Measurements from ENCODE around the gene TNFRSF19. TPM values are rescaled to one million over a fixed set of nuclear protein-coding genes. Genes with fewer than 3 reads are reported as not detected.

Gene TNFRSF19
- polyA plus RNA-seq, 1 donor = 6.8 TPM

GRCh38 chr13:23695711-23696464 is 125.7 kb downstream of the TNFRSF19 start:
- Histone ChIP-seq H3K4me1 (ENCODE audit: control insufficient read depth, insufficient read depth, low read length) (no peaks in the 10 kb centered on the region), H3K27ac (ENCODE audit: low read length) (no peak overlapping the region), H3K9me3 (ENCODE audit: control insufficient read depth, low read depth, low read length) (peaks cover 9% of the 10 kb centered on the region), H3K36me3 (ENCODE audit: control insufficient read depth, insufficient read depth, low read length) (no peaks in the 10 kb centered on the region), H3K4me3 (ENCODE audit: low read length) (no peak overlapping the region), H3K27me3 (ENCODE audit: control insufficient read depth, insufficient read depth, low read length) (peaks cover 6% of the 10 kb centered on the region)
- DNase-seq = peak in 1 of 2 donors; percentile 34
- no CpG with 5 or more reads among the region's 46 CpGs for WGBS (ENCODE audit: insufficient coverage, low lambda C conversion rate)

- no peak for DNase-seq
- peaks cover 6% of the 10 kb centered on the region for H3K27me3 ChIP-seq (ENCODE audit: control insufficient read depth, insufficient read depth, low read length)
- H3K36me3 ChIP-seq (ENCODE audit: control insufficient read depth, insufficient read depth, low read length) = no peaks in the 10 kb centered on the region
- H3K9me3 ChIP-seq (ENCODE audit: control insufficient read depth, low read depth, low read length) = peaks cover 9% of the 10 kb centered on the region
- no peak overlapping the region for H3K27ac ChIP-seq (ENCODE audit: low read length)
- H3K4me1 ChIP-seq (ENCODE audit: control insufficient read depth, insufficient read depth, low read length) = no peaks in the 10 kb centered on the region
- no CpG with 5 or more reads among the region's 5 CpGs for WGBS (ENCODE audit: insufficient coverage, low lambda C conversion rate)
- no peak overlapping the region for H3K4me3 ChIP-seq (ENCODE audit: low read length)
Measured at GRCh38 chr13:23696610-23697009, 126.4 kb downstream of the TNFRSF19 start.

DNA sequence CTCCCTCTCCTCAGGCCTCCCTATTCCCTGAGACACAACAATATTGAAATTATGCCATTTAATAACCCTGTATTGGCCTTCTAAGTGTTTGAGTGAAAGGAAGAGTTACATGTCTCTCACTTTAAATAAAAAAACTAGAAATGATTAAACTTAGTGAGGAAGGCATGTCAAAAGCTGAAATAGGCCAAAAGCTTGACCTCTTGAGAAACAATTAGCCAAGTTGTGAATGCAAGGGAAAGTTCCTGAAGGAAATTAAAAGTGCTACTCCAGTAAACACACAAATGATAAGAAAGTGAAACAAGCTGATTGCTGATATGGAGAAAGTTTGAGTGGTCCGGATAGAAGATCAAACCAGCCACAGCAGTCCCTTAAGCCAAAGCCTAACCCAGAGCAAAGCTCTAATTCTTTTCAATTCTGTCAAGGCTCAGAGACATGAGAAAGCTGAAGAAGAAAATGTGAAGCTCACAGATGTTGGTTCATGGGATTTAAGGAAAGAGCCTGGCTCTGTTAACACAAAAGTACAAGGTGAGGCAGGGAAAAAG is 127.6 kb downstream of the TNFRSF19 start:
- no peak overlapping the region for H3K27ac ChIP-seq (ENCODE audit: low read length)
- no peaks in the 10 kb centered on the region for H3K4me1 ChIP-seq (ENCODE audit: control insufficient read depth, insufficient read depth, low read length)
- no CpG with 5 or more reads among the region's 1 CpG for WGBS (ENCODE audit: insufficient coverage, low lambda C conversion rate)
- DNase-seq = no peak
- no peak overlapping the region for H3K4me3 ChIP-seq (ENCODE audit: low read length)
- peaks cover 9% of the 10 kb centered on the region for H3K9me3 ChIP-seq (ENCODE audit: control insufficient read depth, low read depth, low read length)
- H3K27me3 ChIP-seq (ENCODE audit: control insufficient read depth, insufficient read depth, low read length) = peaks cover 6% of the 10 kb centered on the region
- H3K36me3 ChIP-seq (ENCODE audit: control insufficient read depth, insufficient read depth, low read length) = no peaks in the 10 kb centered on the region

DNA sequence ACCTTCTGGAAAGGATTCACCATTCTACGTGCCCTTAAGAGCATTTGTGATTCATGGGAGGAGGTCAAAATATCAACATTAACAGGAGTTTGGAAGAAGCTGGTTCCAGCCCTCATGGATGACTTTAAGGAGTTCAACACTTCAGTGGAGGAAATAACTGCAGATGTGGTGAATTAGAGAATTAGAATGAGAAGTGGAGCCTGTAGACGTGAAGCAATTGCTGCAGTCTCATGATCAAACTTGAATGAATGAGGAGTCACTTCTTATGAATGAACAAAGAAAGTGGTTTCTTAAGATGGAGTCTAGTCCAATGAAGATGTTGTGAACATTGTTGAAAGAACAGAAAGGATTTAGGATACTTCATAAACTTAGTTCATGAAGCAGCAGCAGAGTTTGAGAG is 129.1 kb downstream of the TNFRSF19 start:
- WGBS (ENCODE audit: insufficient coverage, low lambda C conversion rate) = 100% methylated on average over 1 of the region's 2 CpGs
- peaks cover 9% of the 10 kb centered on the region for H3K9me3 ChIP-seq (ENCODE audit: control insufficient read depth, low read depth, low read length)
- H3K4me3 ChIP-seq (ENCODE audit: low read length) = no peak overlapping the region
- DNase-seq = no peak
- H3K27me3 ChIP-seq (ENCODE audit: control insufficient read depth, insufficient read depth, low read length) = peaks cover 6% of the 10 kb centered on the region
- no peaks in the 10 kb centered on the region for H3K36me3 ChIP-seq (ENCODE audit: control insufficient read depth, insufficient read depth, low read length)
- H3K27ac ChIP-seq (ENCODE audit: low read length) = no peak overlapping the region
- H3K4me1 ChIP-seq (ENCODE audit: control insufficient read depth, insufficient read depth, low read length) = no peaks in the 10 kb centered on the region

DNA sequence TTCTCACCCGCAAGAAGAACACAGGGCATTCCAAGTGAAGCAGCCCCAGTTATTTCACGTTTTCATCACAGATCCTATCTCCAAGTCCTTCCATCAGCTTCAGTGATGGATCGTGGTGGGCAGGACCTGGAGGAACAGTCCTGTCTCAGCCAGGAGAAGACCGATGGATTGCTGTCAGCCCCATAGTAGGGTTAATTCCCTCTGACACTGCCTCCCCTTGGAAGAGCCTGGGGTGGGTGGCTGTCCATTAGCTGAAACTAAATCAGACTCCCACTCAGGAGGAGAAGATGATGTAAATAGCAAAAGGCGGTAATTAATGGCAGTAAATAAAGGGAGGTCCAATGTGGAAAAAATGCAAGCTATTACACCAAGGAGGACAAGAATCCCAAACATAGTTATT is 131.0 kb downstream of the TNFRSF19 start:
- no peaks in the 10 kb centered on the region for H3K27me3 ChIP-seq (ENCODE audit: control insufficient read depth, insufficient read depth, low read length)
- H3K9me3 ChIP-seq (ENCODE audit: control insufficient read depth, low read depth, low read length) = no peaks in the 10 kb centered on the region
- no peak overlapping the region for H3K4me3 ChIP-seq (ENCODE audit: low read length)
- no CpG with 5 or more reads among the region's 5 CpGs for WGBS (ENCODE audit: insufficient coverage, low lambda C conversion rate)
- DNase-seq = no peak
- no peaks in the 10 kb centered on the region for H3K4me1 ChIP-seq (ENCODE audit: control insufficient read depth, insufficient read depth, low read length)
- no peaks in the 10 kb centered on the region for H3K36me3 ChIP-seq (ENCODE audit: control insufficient read depth, insufficient read depth, low read length)
- H3K27ac ChIP-seq (ENCODE audit: low read length) = no peak overlapping the region

- DNase-seq = no peak
- Histone ChIP-seq H3K9me3 (ENCODE audit: control insufficient read depth, low read depth, low read length) (no peaks in the 10 kb centered on the region), H3K27me3 (ENCODE audit: control insufficient read depth, insufficient read depth, low read length) (no peaks in the 10 kb centered on the region), H3K4me3 (ENCODE audit: low read length) (no peak overlapping the region), H3K36me3 (ENCODE audit: control insufficient read depth, insufficient read depth, low read length) (no peaks in the 10 kb centered on the region), H3K4me1 (ENCODE audit: control insufficient read depth, insufficient read depth, low read length) (no peaks in the 10 kb centered on the region), H3K27ac (ENCODE audit: low read length) (no peak overlapping the region)
- 93% methylated on average over 3 of the region's 12 CpGs for WGBS (ENCODE audit: insufficient coverage, low lambda C conversion rate)
Measured at GRCh38 chr13:23701636-23702035, 131.4 kb downstream of the TNFRSF19 start.

DNA sequence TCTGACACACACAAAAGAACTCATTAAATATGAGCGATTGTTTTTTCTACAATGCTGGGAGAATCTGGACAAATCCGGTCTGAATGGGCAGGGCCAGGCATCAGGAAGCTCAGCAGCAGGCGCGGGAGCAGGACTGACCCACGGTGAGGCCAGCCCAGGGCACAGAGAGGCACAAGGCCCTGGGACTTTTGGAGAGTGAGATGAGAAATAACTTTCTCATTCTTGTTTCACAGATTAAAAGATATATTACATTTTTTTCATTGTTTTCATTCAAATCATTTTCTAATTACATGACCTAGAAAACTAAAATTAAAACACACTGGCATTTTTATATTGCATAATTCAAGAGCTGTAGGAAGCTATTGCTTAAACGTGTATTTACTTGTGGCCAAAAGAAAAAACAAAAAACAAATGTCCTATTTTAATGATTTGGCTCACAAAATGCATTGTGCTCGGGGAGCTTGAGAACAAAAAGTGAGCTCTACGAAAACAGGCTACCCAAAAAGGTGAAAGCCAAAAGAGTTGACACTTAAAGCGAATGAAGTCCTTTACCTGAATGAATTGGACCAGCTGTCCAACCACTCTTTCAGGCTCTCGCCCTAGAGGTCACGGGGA is 133.1 kb downstream of the TNFRSF19 start:
- H3K4me1 ChIP-seq (ENCODE audit: control insufficient read depth, insufficient read depth, low read length) = no peaks in the 10 kb centered on the region
- WGBS (ENCODE audit: insufficient coverage, low lambda C conversion rate) = 100% methylated on average over 1 of the region's 11 CpGs
- no peaks in the 10 kb centered on the region for H3K27me3 ChIP-seq (ENCODE audit: control insufficient read depth, insufficient read depth, low read length)
- H3K27ac ChIP-seq (ENCODE audit: low read length) = no peak overlapping the region
- no peaks in the 10 kb centered on the region for H3K36me3 ChIP-seq (ENCODE audit: control insufficient read depth, insufficient read depth, low read length)
- no peak overlapping the region for H3K4me3 ChIP-seq (ENCODE audit: low read length)
- H3K9me3 ChIP-seq (ENCODE audit: control insufficient read depth, low read depth, low read length) = no peaks in the 10 kb centered on the region
- DNase-seq = no peak

DNA sequence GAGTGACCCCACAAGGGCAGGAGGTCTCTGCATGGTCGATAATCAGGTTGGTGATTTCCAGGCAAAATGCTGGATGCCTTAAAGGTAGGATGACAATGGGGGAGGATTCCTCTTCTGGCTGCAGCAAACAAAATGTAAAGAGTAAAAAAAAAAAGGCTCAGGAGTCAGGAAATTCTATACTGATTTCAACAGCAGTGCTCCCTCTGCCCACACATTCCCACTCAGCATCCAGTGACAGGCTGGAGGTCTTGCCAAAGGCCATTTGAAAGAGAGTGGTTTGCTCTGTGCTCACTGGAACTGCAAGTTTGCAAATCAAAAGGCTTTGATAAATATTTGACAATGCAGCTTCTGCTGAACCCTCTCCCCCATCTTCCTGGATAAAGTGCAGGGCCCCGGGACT is 135.4 kb downstream of the TNFRSF19 start:
- H3K9me3 ChIP-seq (ENCODE audit: control insufficient read depth, low read depth, low read length) = no peaks in the 10 kb centered on the region
- no CpG with 5 or more reads among the region's 2 CpGs for WGBS (ENCODE audit: insufficient coverage, low lambda C conversion rate)

GRCh38 chr13:23707674-23708073 is 137.5 kb downstream of the TNFRSF19 start:
- DNase-seq = no peak
- no peaks in the 10 kb centered on the region for H3K4me1 ChIP-seq (ENCODE audit: control insufficient read depth, insufficient read depth, low read length)
- H3K27ac ChIP-seq (ENCODE audit: low read length) = no peak overlapping the region
- 100% methylated on average over 2 of the region's 3 CpGs for WGBS (ENCODE audit: insufficient coverage, low lambda C conversion rate)
- H3K36me3 ChIP-seq (ENCODE audit: control insufficient read depth, insufficient read depth, low read length) = no peaks in the 10 kb centered on the region
- H3K9me3 ChIP-seq (ENCODE audit: control insufficient read depth, low read depth, low read length) = no peaks in the 10 kb centered on the region
- H3K27me3 ChIP-seq (ENCODE audit: control insufficient read depth, insufficient read depth, low read length) = no peaks in the 10 kb centered on the region
- H3K4me3 ChIP-seq (ENCODE audit: low read length) = no peak overlapping the region

More for the DNA sequence above, 135.4 kb downstream of the TNFRSF19 start:
- no peaks in the 10 kb centered on the region for H3K4me1 ChIP-seq (ENCODE audit: control insufficient read depth, insufficient read depth, low read length)
- H3K27me3 ChIP-seq (ENCODE audit: control insufficient read depth, insufficient read depth, low read length) = no peaks in the 10 kb centered on the region
- no peaks in the 10 kb centered on the region for H3K36me3 ChIP-seq (ENCODE audit: control insufficient read depth, insufficient read depth, low read length)
- DNase-seq = no peak
- no peak overlapping the region for H3K4me3 ChIP-seq (ENCODE audit: low read length)
- H3K27ac ChIP-seq (ENCODE audit: low read length) = no peak overlapping the region

GRCh38 chr13:23709536-23709935 is 139.3 kb downstream of the TNFRSF19 start:
- Histone ChIP-seq H3K36me3 (ENCODE audit: control insufficient read depth, insufficient read depth, low read length) (no peaks in the 10 kb centered on the region), H3K9me3 (ENCODE audit: control insufficient read depth, low read depth, low read length) (no peaks in the 10 kb centered on the region), H3K27ac (ENCODE audit: low read length) (no peak overlapping the region), H3K4me3 (ENCODE audit: low read length) (no peak overlapping the region), H3K4me1 (ENCODE audit: control insufficient read depth, insufficient read depth, low read length) (no peaks in the 10 kb centered on the region), H3K27me3 (ENCODE audit: control insufficient read depth, insufficient read depth, low read length) (no peaks in the 10 kb centered on the region)
- DNase-seq = no peak
- WGBS (ENCODE audit: insufficient coverage, low lambda C conversion rate) = no CpG with 5 or more reads among the region's 1 CpG
